Right lobe of liver (tissue), 6 donors: ENCODE measurements around the gene CIROP. TPM values are rescaled to one million over a fixed set of nuclear protein-coding genes. Genes with fewer than 3 reads are reported as not detected.

Experiments
- ATAC-seq, 4 donors: fragments of 200-7000 bp; cut with Tn5 transposase; one replicate each; pipeline ENCODE4 v1.9.1; 2020; ENCODE audit warnings: mild to moderate bottlenecking in 4 of 4, moderate library complexity in 4 of 4
- DNase-seq, 3 donors: peaks; one replicate each; pipeline ENCODE4 v3.0.0-alpha.2; 2020
- H3K27ac ChIP-seq, 3 donors: fragments of 200-600 bp; one replicate each; pipeline ENCODE4 v1.8.0; 2022
- H3K27me3 ChIP-seq, 2 donors: fragments of 200-600 bp; one replicate each; pipeline ENCODE4 v1.8.0; 2022
- H3K36me3 ChIP-seq, 4 donors: fragments of 200-600 bp; sonication (generic) in 1 of 4; one replicate each; pipeline versions ENCODE4 v1.5.1 to v1.8.0; 2017 to 2022; ENCODE audit warnings: control low read depth in 1 of 4
- H3K4me1 ChIP-seq, 4 donors: fragments of 200-600 bp; sonication (generic) in 1 of 4; one replicate each; pipeline versions ENCODE4 v1.5.1 to v1.8.0; 2017 to 2022; ENCODE audit warnings: control low read depth in 1 of 4
- H3K4me3 ChIP-seq, 3 donors: fragments of 200-600 bp; one replicate each; pipeline ENCODE4 v1.8.0; 2022
- H3K9me3 ChIP-seq, 4 donors: fragments of 200-600 bp; sonication (generic) in 1 of 4; one replicate each; pipeline versions ENCODE4 v1.5.1 to v1.8.0; 2017 to 2022; ENCODE audit warnings: control low read depth in 1 of 4
- CTCF ChIP-seq, 4 donors: fragments of 200-600 bp in 3 of 4; fragments of 450-650 bp in 1 of 4; IDR thresholded peaks; one replicate each; pipeline versions ENCODE4 v1.5.1 to v1.8.0; 2016 to 2022; ENCODE audit warnings: antibody characterized with exemption in 4 of 4, mild to moderate bottlenecking in 2 of 4
- POLR2A ChIP-seq: fragments of 450-650 bp; IDR thresholded peaks from one replicate; pipeline ENCODE4 v1.6.1; 2017; ENCODE audit warnings: antibody characterized with exemption, mild to moderate bottlenecking
- WGBS: methylation state at CpG from one replicate; pipeline ENCODE4 v1.1.6; 2018; ENCODE audit warnings: low coverage, low lambda C conversion rate; ENCODE audit not compliant: insufficient coverage; ENCODE audit errors: missing lambda C conversion rate; 5-methylcytosine and 5-hydroxymethylcytosine counted together
- intact Hi-C, 2 donors: fragments of 100-400 bp; cut with DNase I; formaldehyde crosslinking; loops; one replicate each; pipeline versions ENCODE4 v1.11.2 to v1.14.1; 2022
- total RNA-seq, 6 experiments: library from RNA; depleted of rRNA in 2 of 6; stranded (reverse); fragments of >200 nt in 2 of 6; fragmentation: NEBNext Ultra II Directional in 3 of 6; extraction: Animal tissue kit (Norgen Biotek cat#: 25700) in 3 of 6; gene quantifications; one replicate each; pipeline versions ENCODE4 v1.1.0 to v1.2.4, GENCODE V29; 2016 to 2023
- donor health status: DM: no; HTN: yes; CAD: no.
- donor health status: DM: no; HTN: no; CAD: no.
- donor health status: DM: no; HTN: no; CAD: no.
- donor health status: DM: no; HTN: yes; CAD: no.
- donor health status: DM: no; HTN: yes; CAD: no.

The CIROP gene
- total RNA-seq, 6 experiments from 2014 or later: not detected

- Histone ChIP-seq H3K4me3 (no peak overlapping the region), H3K27me3 (no peaks in the 10 kb centered on the region), H3K9me3 (no peaks in the 10 kb centered on the region), H3K36me3 (peaks cover 8 to 88% (median 46%) of the 10 kb centered on the region in 4 donors), H3K27ac (no peak overlapping the region), H3K4me1 (peaks cover 0 to 18% (median 7%) of the 10 kb centered on the region in 4 donors)
- DNase-seq: no peak
- ATAC-seq: peak in 3 of 4 donors; percentile 25 to 61 (median 31)
- intact Hi-C loops: no loop called here
- TF ChIP-seq CTCF (IDR thresholded peaks at IDR 0.05) (peak; percentile 51 to 64 (median 60)), POLR2A (no peak)
- 60% methylated on average over 5 of the region's 5 CpGs for WGBS
Measured at GRCh38 chr14:23076785-23077408, 27.9 kb downstream of the CIROP start.

DNA sequence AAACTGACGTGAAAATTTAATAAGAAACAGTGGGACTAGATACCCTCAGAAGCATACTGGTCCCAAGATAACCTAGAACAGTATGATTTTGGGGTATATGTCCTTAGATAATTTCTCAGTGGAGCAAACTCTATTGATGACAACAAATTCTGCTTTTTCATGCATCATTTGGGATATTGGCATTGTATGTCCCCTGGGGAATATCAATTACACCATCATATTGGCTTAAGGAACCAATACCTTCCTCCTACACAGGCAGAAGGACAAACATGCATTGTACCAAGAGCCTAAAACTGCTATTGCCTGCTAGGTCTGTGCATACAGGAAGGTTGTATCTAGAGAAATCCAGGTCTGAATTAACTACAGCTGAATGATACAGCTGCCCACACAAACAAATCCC is 29.9 kb downstream of the CIROP start:
- TF ChIP-seq POLR2A (no peak), CTCF (IDR thresholded peaks at IDR 0.05) (no peak)
- Histone ChIP-seq H3K27me3 (no peaks in the 10 kb centered on the region), H3K9me3 (no peaks in the 10 kb centered on the region), H3K36me3 (peaks cover 0 to 68% (median 31%) of the 10 kb centered on the region in 4 donors), H3K4me3 (no peak overlapping the region), H3K4me1 (peaks cover 0 to 22% (median 9%) of the 10 kb centered on the region in 4 donors), H3K27ac (no peak overlapping the region)
- WGBS: 100% methylated on average over 1 of the region's 1 CpG
- DNase-seq (no peak), ATAC-seq (no peak)
- intact Hi-C loops: no loop called here

GRCh38 chr14:23071921-23072539 is 32.8 kb downstream of the CIROP start:
- intact Hi-C loops: no loop called here
- H3K4me1 ChIP-seq: peaks cover 0 to 10% (median 5%) of the 10 kb centered on the region in 4 donors
- ATAC-seq: peak in 1 of 4 donors; percentile 1

GRCh38 chr14:23071244-23071920 is 33.4 kb downstream of the CIROP start:
- Histone ChIP-seq H3K4me1 (peaks cover 0 to 10% (median 5%) of the 10 kb centered on the region in 4 donors), H3K27me3 (no peaks in the 10 kb centered on the region), H3K4me3 (peak overlapping the region; percentile 55 to 74 (median 63)), H3K36me3 (peaks cover 10 to 61% (median 24%) of the 10 kb centered on the region in 4 donors), H3K9me3 (no peaks in the 10 kb centered on the region), H3K27ac (peak overlapping the region; percentile 37 to 67 (median 63))
- WGBS: 2% methylated on average over 13 of the region's 14 CpGs
- TF ChIP-seq CTCF (IDR thresholded peaks at IDR 0.05): no peak
- peak; percentile 62 for TF ChIP-seq POLR2A
- DNase-seq (peak; percentile 85 to 87 (median 87)), ATAC-seq (peak; percentile 93 to 98 (median 96))
- intact Hi-C loops: no loop called here

More at GRCh38 chr14:23071921-23072539, 32.8 kb downstream of the CIROP start:
- H3K36me3 ChIP-seq: peaks cover 8 to 61% (median 26%) of the 10 kb centered on the region in 4 donors
- 60% methylated on average over 5 of the region's 5 CpGs for WGBS
- no peak for DNase-seq
- peak overlapping the region; percentile 37 to 67 (median 63) for H3K27ac ChIP-seq
- H3K4me3 ChIP-seq: peak overlapping the region in 1 of 3 donors; percentile 55
- TF ChIP-seq POLR2A (no peak), CTCF (IDR thresholded peaks at IDR 0.05) (no peak)
- H3K27me3 ChIP-seq: no peaks in the 10 kb centered on the region
- no peaks in the 10 kb centered on the region for H3K9me3 ChIP-seq
